Uterus (tissue), 2 donors: Measurements from ENCODE around the gene TLR8.

Experiments used
- POLR2A ChIP-seq, 2 donors: fragments of 450-650 bp; IDR thresholded peaks; one replicate each; pipeline ENCODE4 v1.6.1; 2016; ENCODE audit warnings: antibody characterized with exemption in 2 of 2, mild to moderate bottlenecking in 1 of 2, moderate library complexity in 1 of 2
- TF ChIP-seq, protein P1 (sequence below), 4 experiments: fragments of 200-600 bp in 2 of 4; fragments of 450-650 bp in 2 of 4; sonication (generic) in 2 of 4; IDR thresholded peaks; one replicate each; pipeline ENCODE4 v1.5.1; 2016 to 2019; ENCODE audit warnings: antibody characterized with exemption in 4 of 4, mild to moderate bottlenecking in 2 of 4, moderate library complexity in 1 of 4

DNA sequence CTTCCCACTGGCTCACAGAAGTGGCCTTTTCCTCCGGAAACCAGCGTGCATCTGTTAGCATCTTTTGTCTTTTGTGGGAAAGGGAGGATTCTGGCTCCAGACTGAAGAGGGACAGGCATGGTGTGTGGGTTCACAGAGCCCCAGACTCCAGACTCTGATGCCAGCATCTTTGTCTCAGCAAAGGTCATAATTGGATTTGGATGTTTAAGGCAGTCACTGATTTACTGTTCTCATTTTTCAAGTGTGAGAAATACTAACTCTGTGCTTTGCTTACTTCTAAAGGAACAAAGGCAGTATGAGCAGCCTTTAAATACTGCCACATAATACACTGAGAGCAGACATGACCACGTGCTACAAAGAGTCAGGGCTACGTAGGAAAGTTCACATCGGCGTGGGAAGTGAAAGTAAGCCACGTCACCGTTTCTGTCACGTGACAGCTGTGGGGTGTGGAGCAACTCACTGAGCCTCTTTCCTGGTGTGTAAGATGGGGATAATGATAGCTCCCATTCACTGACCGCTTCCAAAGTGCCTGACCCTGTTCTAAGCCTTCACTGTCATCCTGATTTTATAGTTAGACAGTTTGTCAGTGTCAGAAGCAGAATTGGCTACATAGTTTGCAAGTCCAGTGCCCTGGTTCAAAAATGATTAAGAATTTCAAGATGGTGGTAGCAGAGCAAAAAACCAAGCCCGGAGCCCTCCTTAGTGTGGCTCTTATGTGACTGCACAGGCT is 43.7 kb downstream of the TLR8 start:
- TF ChIP-seq, protein P1, sequence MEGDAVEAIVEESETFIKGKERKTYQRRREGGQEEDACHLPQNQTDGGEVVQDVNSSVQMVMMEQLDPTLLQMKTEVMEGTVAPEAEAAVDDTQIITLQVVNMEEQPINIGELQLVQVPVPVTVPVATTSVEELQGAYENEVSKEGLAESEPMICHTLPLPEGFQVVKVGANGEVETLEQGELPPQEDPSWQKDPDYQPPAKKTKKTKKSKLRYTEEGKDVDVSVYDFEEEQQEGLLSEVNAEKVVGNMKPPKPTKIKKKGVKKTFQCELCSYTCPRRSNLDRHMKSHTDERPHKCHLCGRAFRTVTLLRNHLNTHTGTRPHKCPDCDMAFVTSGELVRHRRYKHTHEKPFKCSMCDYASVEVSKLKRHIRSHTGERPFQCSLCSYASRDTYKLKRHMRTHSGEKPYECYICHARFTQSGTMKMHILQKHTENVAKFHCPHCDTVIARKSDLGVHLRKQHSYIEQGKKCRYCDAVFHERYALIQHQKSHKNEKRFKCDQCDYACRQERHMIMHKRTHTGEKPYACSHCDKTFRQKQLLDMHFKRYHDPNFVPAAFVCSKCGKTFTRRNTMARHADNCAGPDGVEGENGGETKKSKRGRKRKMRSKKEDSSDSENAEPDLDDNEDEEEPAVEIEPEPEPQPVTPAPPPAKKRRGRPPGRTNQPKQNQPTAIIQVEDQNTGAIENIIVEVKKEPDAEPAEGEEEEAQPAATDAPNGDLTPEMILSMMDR (IDR thresholded peaks at IDR 0.05), result no peak
- TF ChIP-seq POLR2A (IDR thresholded peaks at IDR 0.05), result peak; percentile 16 to 26
